ENCODE measurements around the gene TRIM33. TPM values are rescaled to one million over a fixed set of nuclear protein-coding genes. Genes with fewer than 3 reads are reported as not detected.

Gene TRIM33
- total RNA-seq, 1 experiment from 2014 or later: 53.8 TPM

GRCh38 chr1:114439369-114439768 is 71.6 kb downstream of the TRIM33 start:
- Mint-ChIP-seq H3K4me3 (no peak overlapping the region), H3K4me1 (peaks cover 2% of the 10 kb centered on the region in 2 experiments; a peak in 2 of 4 replicates), H3K9me3 (no peaks in the 10 kb centered on the region), H3K36me3 (ENCODE audit: insufficient read depth in 1 of 3, low read depth in 3 of 3) (peaks cover 6 to 17% (median 15%) of the 10 kb centered on the region in 3 experiments; a peak in 4 of 7 replicates), H3K27ac (0 out of 7 replicates have a peak overlapping the region, but pooled peaks of 1 of the 3 experiments have one; percentile 0), H3K27me3 (ENCODE audit: low read depth) (no peaks in the 10 kb centered on the region)
- H3K27me3 ChIP-seq (ENCODE audit: insufficient read depth, low read length): no peaks in the 10 kb centered on the region
- H3K23me2 ChIP-seq (ENCODE audit: insufficient read length, low read depth, low read length, poor library complexity, severe bottlenecking): no peaks in the 10 kb centered on the region
- H3K9ac ChIP-seq (ENCODE audit: extremely low read depth, insufficient read length, low read length): no peak overlapping the region
- H3K4ac ChIP-seq (ENCODE audit: low read depth, low read length): no peak overlapping the region
- no peak overlapping the region for H2AK5ac ChIP-seq (ENCODE audit: insufficient read length, low read length)
- H3K4me1 ChIP-seq (ENCODE audit: insufficient read depth, low read length): no peaks in the 10 kb centered on the region
- H2BK5ac ChIP-seq (ENCODE audit: insufficient read length, low read length): no peak overlapping the region
- no peaks in the 10 kb centered on the region for H3K79me2 ChIP-seq (ENCODE audit: insufficient read depth, low read length)
- H2BK15ac ChIP-seq (ENCODE audit: low read depth, low read length): no peak overlapping the region
- no peak overlapping the region for H4K91ac ChIP-seq (ENCODE audit: insufficient read length, low read depth, low read length)
- no peak overlapping the region for H3K23ac ChIP-seq (ENCODE audit: insufficient read length, low read depth, low read length)
- H4K5ac ChIP-seq (ENCODE audit: insufficient read length, low read depth, low read length): no peak overlapping the region
- TF ChIP-seq, protein P1, sequence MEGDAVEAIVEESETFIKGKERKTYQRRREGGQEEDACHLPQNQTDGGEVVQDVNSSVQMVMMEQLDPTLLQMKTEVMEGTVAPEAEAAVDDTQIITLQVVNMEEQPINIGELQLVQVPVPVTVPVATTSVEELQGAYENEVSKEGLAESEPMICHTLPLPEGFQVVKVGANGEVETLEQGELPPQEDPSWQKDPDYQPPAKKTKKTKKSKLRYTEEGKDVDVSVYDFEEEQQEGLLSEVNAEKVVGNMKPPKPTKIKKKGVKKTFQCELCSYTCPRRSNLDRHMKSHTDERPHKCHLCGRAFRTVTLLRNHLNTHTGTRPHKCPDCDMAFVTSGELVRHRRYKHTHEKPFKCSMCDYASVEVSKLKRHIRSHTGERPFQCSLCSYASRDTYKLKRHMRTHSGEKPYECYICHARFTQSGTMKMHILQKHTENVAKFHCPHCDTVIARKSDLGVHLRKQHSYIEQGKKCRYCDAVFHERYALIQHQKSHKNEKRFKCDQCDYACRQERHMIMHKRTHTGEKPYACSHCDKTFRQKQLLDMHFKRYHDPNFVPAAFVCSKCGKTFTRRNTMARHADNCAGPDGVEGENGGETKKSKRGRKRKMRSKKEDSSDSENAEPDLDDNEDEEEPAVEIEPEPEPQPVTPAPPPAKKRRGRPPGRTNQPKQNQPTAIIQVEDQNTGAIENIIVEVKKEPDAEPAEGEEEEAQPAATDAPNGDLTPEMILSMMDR (conservative IDR thresholded peaks at IDR 0.05): no peak
- no peaks in the 10 kb centered on the region for H3K9me3 ChIP-seq (ENCODE audit: control insufficient read depth, low read depth, low read length)
- no peak overlapping the region for H2BK20ac ChIP-seq (ENCODE audit: low read depth, low read length, poor library complexity, severe bottlenecking)
- H2BK12ac ChIP-seq (ENCODE audit: insufficient read length, low read depth, low read length): no peak overlapping the region
- H3K79me1 ChIP-seq (ENCODE audit: insufficient read depth, low read depth, low read length, poor library complexity, severe bottlenecking): peaks cover 6% of the 10 kb centered on the region
- H3K14ac ChIP-seq (ENCODE audit: insufficient read depth, low read length): no peak overlapping the region
- WGBS (ENCODE audit: extremely low coverage, insufficient read length, low lambda C conversion rate): no CpG with 5 or more reads among the region's 4 CpGs
- no peak overlapping the region for H3K4me2 ChIP-seq (ENCODE audit: insufficient read depth, insufficient read length, low read length)
- H3K27ac ChIP-seq (ENCODE audit: insufficient read length, low read depth, low read length): no peak overlapping the region
- H3K56ac ChIP-seq (ENCODE audit: insufficient read length, low read depth, low read length): no peak overlapping the region
- H2BK120ac ChIP-seq (ENCODE audit: low read depth, low read length, poor library complexity, severe bottlenecking): no peak overlapping the region
- no peak for DNase-seq
- no peaks in the 10 kb centered on the region for H4K20me1 ChIP-seq (ENCODE audit: control insufficient read depth, insufficient read depth, insufficient read length)
- no peak overlapping the region for H4K8ac ChIP-seq (replicated peaks; ENCODE audit: insufficient read length, low read depth, low read length)
- no peak overlapping the region for H3K18ac ChIP-seq (ENCODE audit: insufficient read length, low read depth, low read length)
- no peak overlapping the region for H3T11ph ChIP-seq (ENCODE audit: low read length)
- H2AFZ ChIP-seq (ENCODE audit: low read length): no peak overlapping the region

Measured in H9 (cell line).